ENCODE results near the gene CBFA2T3.
A peak's percentile ranks its signal among the peaks of the same experiment; 100 is the strongest.

CBFA2T3 gene

GRCh38 chr16:88883117-88883895 is 93.7 kb downstream of the CBFA2T3 start:
- no peak overlapping the region for H3K27ac ChIP-seq (replicated peaks)
- H3K4me3 ChIP-seq (replicated peaks; ENCODE audit: insufficient read depth, low read length), result no peak overlapping the region
- no peak for DNase-seq (ENCODE audit: low read depth in 1 of 2, low spot score in 1 of 2)
- H3K27me3 ChIP-seq (ENCODE audit: insufficient read depth, poor library complexity, severe bottlenecking), result no peaks in the 10 kb centered on the region
- TF ChIP-seq GABPA (IDR thresholded peaks at IDR 0.05; ENCODE audit: low read depth) (no peak), CTCF (IDR thresholded peaks at IDR 0.05; ENCODE audit: insufficient read depth, low read length) (no peak), SPI1 (IDR thresholded peaks at IDR 0.05; ENCODE audit: borderline replicate concordance, low read depth) (no peak), POLR2AphosphoS5 (IDR thresholded peaks at IDR 0.05; ENCODE audit: low read depth) (no peak)
- TF ChIP-seq, protein P1, sequence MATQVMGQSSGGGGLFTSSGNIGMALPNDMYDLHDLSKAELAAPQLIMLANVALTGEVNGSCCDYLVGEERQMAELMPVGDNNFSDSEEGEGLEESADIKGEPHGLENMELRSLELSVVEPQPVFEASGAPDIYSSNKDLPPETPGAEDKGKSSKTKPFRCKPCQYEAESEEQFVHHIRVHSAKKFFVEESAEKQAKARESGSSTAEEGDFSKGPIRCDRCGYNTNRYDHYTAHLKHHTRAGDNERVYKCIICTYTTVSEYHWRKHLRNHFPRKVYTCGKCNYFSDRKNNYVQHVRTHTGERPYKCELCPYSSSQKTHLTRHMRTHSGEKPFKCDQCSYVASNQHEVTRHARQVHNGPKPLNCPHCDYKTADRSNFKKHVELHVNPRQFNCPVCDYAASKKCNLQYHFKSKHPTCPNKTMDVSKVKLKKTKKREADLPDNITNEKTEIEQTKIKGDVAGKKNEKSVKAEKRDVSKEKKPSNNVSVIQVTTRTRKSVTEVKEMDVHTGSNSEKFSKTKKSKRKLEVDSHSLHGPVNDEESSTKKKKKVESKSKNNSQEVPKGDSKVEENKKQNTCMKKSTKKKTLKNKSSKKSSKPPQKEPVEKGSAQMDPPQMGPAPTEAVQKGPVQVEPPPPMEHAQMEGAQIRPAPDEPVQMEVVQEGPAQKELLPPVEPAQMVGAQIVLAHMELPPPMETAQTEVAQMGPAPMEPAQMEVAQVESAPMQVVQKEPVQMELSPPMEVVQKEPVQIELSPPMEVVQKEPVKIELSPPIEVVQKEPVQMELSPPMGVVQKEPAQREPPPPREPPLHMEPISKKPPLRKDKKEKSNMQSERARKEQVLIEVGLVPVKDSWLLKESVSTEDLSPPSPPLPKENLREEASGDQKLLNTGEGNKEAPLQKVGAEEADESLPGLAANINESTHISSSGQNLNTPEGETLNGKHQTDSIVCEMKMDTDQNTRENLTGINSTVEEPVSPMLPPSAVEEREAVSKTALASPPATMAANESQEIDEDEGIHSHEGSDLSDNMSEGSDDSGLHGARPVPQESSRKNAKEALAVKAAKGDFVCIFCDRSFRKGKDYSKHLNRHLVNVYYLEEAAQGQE (IDR thresholded peaks at IDR 0.05; ENCODE audit: insufficient replicate concordance, low read depth), result no peak

- TF ChIP-seq, protein P1 (IDR thresholded peaks at IDR 0.05; ENCODE audit: insufficient replicate concordance, low read depth), result no peak
- 0 out of 2 replicates have a peak, but pooled peaks have one; percentile 20 for TF ChIP-seq POLR2AphosphoS5 (IDR thresholded peaks at IDR 0.05; ENCODE audit: low read depth)
- no peaks in the 10 kb centered on the region for H3K27me3 ChIP-seq (ENCODE audit: insufficient read depth, poor library complexity, severe bottlenecking)
- H3K4me3 ChIP-seq (replicated peaks; ENCODE audit: insufficient read depth, low read length), result no peak overlapping the region
- H3K27ac ChIP-seq (replicated peaks), result no peak overlapping the region
- peak in 1 of 2 experiments; percentile 2 for DNase-seq (ENCODE audit: low read depth in 1 of 2, low spot score in 1 of 2)
These were observed 94.5 kb downstream of the CBFA2T3 start for GRCh38 chr16:88882358-88883030.

DNA sequence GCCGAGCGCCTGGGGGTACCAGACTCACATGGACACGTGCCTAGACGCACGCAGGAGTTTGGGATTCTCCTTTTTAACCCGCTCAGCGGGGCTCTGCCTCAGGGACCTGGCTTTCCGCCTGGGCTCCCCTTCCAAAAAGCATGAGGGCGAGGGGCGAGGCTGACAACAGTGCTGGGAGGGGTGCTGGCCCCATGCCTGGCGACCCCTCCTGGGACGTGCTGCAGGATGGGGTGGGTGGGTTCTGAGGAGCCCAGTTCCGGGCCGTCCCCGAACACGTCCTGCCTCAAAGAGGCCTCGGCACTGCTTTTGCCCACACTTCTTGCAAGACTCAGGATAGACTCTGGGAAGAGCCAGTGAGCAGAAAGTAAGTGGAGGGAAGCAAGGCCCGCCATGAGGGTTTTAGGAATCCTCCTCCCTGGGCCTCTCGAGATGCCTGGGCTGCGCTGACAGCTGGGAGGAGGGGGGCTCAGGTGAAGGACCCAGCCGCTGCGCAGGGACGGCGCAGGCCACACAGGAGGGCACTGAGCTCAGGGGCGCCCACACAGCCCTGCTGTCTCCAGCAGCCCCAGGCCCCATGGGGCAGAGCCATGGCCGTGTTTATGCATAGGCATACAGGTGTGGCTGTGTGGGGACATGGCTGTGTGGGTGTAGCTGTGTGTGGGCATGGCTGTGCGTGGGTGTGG is 95.2 kb downstream of the CBFA2T3 start:
- DNase-seq (ENCODE audit: low read depth in 1 of 2, low spot score in 1 of 2), result no peak
- no peaks in the 10 kb centered on the region for H3K27me3 ChIP-seq (ENCODE audit: insufficient read depth, poor library complexity, severe bottlenecking)
- no peak overlapping the region for H3K27ac ChIP-seq (replicated peaks)
- H3K4me3 ChIP-seq (replicated peaks; ENCODE audit: insufficient read depth, low read length), result no peak overlapping the region
- TF ChIP-seq SPI1 (IDR thresholded peaks at IDR 0.05; ENCODE audit: borderline replicate concordance, low read depth) (no peak), POLR2AphosphoS5 (IDR thresholded peaks at IDR 0.05; ENCODE audit: low read depth) (no peak), CTCF (IDR thresholded peaks at IDR 0.05; ENCODE audit: insufficient read depth, low read length) (no peak), GABPA (IDR thresholded peaks at IDR 0.05; ENCODE audit: low read depth) (no peak)
- TF ChIP-seq, protein P1 (IDR thresholded peaks at IDR 0.05; ENCODE audit: insufficient replicate concordance, low read depth), result no peak

Measured in HL-60 (cell line).